PC-9 (cell line): ENCODE data around the gene HSP90AB1. TPM values are rescaled to one million over a fixed set of nuclear protein-coding genes. Genes with fewer than 3 reads are reported as not detected.

Source experiments
- BruUV-seq: library from RNA; stranded (reverse); fragments of 400-500 nt; replicated peaks from 2 replicates; lab custom pipeline; 2021; lab: Mats Ljungman, UMichigan
- CTCF ChIA-PET: fragments of 300-600 bp; sonication (Branson Sonifier 250); formaldehyde crosslinking; loops from one replicate; lab custom pipeline; 2022; ENCODE audit warnings: antibody characterized with exemption; lab: Charles Lee
- POLR2A ChIA-PET: fragments of 300-600 bp; sonication (Branson Sonifier 250); formaldehyde crosslinking; loops from one replicate; lab custom pipeline; 2022; ENCODE audit warnings: antibody characterized with exemption; ENCODE audit not compliant: unreplicated experiment; lab: Charles Lee
- DNase-seq, 2 experiments: peaks; one replicate each; pipeline versions ENCODE4 v3.0.0 to v3.0.0-alpha.2; 2015 to 2022; ENCODE audit warnings: mixed read lengths in 1 of 2
- H2AFZ ChIP-seq: fragments of 200-600 bp; sonication (generic); 2 replicates; pipeline ENCODE4 v1.8.1; 2017; ENCODE audit warnings: antibody characterized with exemption
- H3F3A ChIP-seq: fragments of 200-600 bp; sonication (generic); 2 replicates; pipeline ENCODE4 v1.8.1; 2017; ENCODE audit warnings: antibody characterized with exemption, mild to moderate bottlenecking, low read depth; ENCODE audit not compliant: insufficient read depth
- H3K27ac ChIP-seq: fragments of 200-600 bp; sonication (generic); 2 replicates; pipeline ENCODE4 v1.6.1; 2016; ENCODE audit warnings: mixed run types
- H3K27me3 ChIP-seq: fragments of 200-600 bp; sonication (generic); 2 replicates; pipeline ENCODE4 v1.6.1; 2016; ENCODE audit warnings: low read depth, mixed run types; ENCODE audit not compliant: insufficient read depth
- H3K36me3 ChIP-seq: fragments of 200-600 bp; sonication (generic); 2 replicates; pipeline ENCODE4 v1.6.1; 2016; ENCODE audit warnings: low read depth, mixed run types
- H3K4me1 ChIP-seq: fragments of 200-600 bp; sonication (generic); replicated peaks from 2 replicates; pipeline ENCODE4 v1.6.1; 2016; ENCODE audit warnings: mixed run types; ENCODE audit not compliant: insufficient read depth
- H3K4me2 ChIP-seq: fragments of 200-600 bp; sonication (generic); 2 replicates; pipeline ENCODE4 v1.6.1; 2017; ENCODE audit warnings: mixed run types
- H3K4me3 ChIP-seq: fragments of 200-600 bp; sonication (generic); 2 replicates; pipeline ENCODE4 v1.6.1; 2016; ENCODE audit warnings: mixed run types
- H3K79me2 ChIP-seq: fragments of 200-600 bp; sonication (generic); 2 replicates; pipeline ENCODE4 v1.6.1; 2017; ENCODE audit warnings: low read depth, mixed run types
- H3K9me2 ChIP-seq: fragments of 200-600 bp; sonication (generic); 2 replicates; pipeline ENCODE4 v1.8.1; 2017; ENCODE audit warnings: mild to moderate bottlenecking; ENCODE audit not compliant: insufficient read depth
- H3K9me3 ChIP-seq: fragments of 200-600 bp; sonication (generic); 2 replicates; pipeline ENCODE4 v1.8.1; 2016; ENCODE audit warnings: low read depth; ENCODE audit not compliant: insufficient read depth
- H4K20me1 ChIP-seq: fragments of 200-600 bp; sonication (generic); 2 replicates; pipeline ENCODE4 v1.8.1; 2017; ENCODE audit not compliant: insufficient read depth
- EZH2 ChIP-seq: fragments of 200-600 bp; sonication (generic); IDR thresholded peaks from 2 replicates; pipeline ENCODE4 v1.8.0; 2017; ENCODE audit warnings: antibody characterized with exemption, low read depth
- intact Hi-C: fragments of 100-400 bp; cut with micrococcal nuclease; formaldehyde crosslinking; loops from one replicate; pipeline ENCODE4 v1.10.0; 2022; ENCODE audit not compliant: unreplicated experiment
- total RNA-seq: library from RNA; stranded (reverse); gene quantifications from 2 replicates; pipeline ENCODE4 v1.2.3, GENCODE V29; 2021
- TF ChIP-seq, protein P1 (sequence below): fragments of 200-600 bp; sonication (generic); conservative IDR thresholded peaks from 2 replicates; pipeline ENCODE4 v1.6.1; 2017; ENCODE audit warnings: mixed run types, antibody characterized with exemption, mild to moderate bottlenecking, moderate library complexity

Gene HSP90AB1
- total RNA-seq, 1 experiment from 2014 or later: 1,136 TPM

DNA sequence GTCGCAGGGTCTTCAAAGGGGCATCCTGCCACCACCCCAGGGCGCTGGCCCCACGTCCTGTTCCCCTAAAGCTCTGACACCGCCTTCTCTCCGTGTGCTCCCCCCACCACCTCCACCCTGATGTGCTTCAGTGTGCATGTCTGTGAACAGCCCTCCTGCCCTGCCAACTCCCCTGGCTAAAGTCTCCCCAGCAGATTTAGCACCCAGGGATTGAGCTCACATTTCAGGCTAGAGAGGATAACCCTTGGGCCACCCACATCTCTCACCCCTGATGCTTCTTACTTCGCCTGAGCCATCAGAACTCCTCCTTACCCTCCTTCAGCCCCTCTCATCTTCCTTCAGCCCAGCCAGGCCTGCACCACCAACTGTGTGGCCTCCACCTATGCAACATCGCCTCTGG lies 30.9 kb downstream of the HSP90AB1 start:
- no peak for DNase-seq
- Histone ChIP-seq H3K4me3 (no peak overlapping the region), H3K27ac (no peak overlapping the region), H3K4me1 (no peaks in the 10 kb centered on the region), H2AFZ (no peak overlapping the region), H3F3A (no peaks in the 10 kb centered on the region), H3K79me2 (no peaks in the 10 kb centered on the region), H3K27me3 (peaks cover 27% of the 10 kb centered on the region), H3K9me2 (no peaks in the 10 kb centered on the region), H3K9me3 (no peaks in the 10 kb centered on the region), H3K4me2 (no peak overlapping the region), H3K36me3 (no peaks in the 10 kb centered on the region), H4K20me1 (no peaks in the 10 kb centered on the region)
- TF ChIP-seq EZH2: no peak
- TF ChIP-seq, protein P1, sequence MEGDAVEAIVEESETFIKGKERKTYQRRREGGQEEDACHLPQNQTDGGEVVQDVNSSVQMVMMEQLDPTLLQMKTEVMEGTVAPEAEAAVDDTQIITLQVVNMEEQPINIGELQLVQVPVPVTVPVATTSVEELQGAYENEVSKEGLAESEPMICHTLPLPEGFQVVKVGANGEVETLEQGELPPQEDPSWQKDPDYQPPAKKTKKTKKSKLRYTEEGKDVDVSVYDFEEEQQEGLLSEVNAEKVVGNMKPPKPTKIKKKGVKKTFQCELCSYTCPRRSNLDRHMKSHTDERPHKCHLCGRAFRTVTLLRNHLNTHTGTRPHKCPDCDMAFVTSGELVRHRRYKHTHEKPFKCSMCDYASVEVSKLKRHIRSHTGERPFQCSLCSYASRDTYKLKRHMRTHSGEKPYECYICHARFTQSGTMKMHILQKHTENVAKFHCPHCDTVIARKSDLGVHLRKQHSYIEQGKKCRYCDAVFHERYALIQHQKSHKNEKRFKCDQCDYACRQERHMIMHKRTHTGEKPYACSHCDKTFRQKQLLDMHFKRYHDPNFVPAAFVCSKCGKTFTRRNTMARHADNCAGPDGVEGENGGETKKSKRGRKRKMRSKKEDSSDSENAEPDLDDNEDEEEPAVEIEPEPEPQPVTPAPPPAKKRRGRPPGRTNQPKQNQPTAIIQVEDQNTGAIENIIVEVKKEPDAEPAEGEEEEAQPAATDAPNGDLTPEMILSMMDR: no peak
- ChIA-PET POLR2A (no interaction called here), CTCF (no interaction called here)
- intact Hi-C loops: no loop called here
- BruUV-seq: no TSS peak

GRCh38 chr6:44278315-44278714 lies 31.4 kb downstream of the HSP90AB1 start:
- ChIA-PET CTCF (interaction anchor here (0.6 kb wide), 1 partner anchor 17 kb away, joined by 4 read pairs; no protein-coding TSS in a partner anchor), POLR2A (no interaction called here)
- no peak for TF ChIP-seq EZH2
- TF ChIP-seq, protein P1: no peak
- Histone ChIP-seq H3K36me3 (no peaks in the 10 kb centered on the region), H3K27ac (no peak overlapping the region), H3K4me3 (no peak overlapping the region), H3K4me1 (no peaks in the 10 kb centered on the region), H3K4me2 (no peak overlapping the region), H4K20me1 (no peaks in the 10 kb centered on the region), H3K9me2 (no peaks in the 10 kb centered on the region), H3K79me2 (no peaks in the 10 kb centered on the region), H2AFZ (no peak overlapping the region), H3K27me3 (peaks cover 33% of the 10 kb centered on the region), H3K9me3 (no peaks in the 10 kb centered on the region), H3F3A (no peaks in the 10 kb centered on the region)
- DNase-seq: no peak
- intact Hi-C loops: no loop called here
- no TSS peak for BruUV-seq

DNA sequence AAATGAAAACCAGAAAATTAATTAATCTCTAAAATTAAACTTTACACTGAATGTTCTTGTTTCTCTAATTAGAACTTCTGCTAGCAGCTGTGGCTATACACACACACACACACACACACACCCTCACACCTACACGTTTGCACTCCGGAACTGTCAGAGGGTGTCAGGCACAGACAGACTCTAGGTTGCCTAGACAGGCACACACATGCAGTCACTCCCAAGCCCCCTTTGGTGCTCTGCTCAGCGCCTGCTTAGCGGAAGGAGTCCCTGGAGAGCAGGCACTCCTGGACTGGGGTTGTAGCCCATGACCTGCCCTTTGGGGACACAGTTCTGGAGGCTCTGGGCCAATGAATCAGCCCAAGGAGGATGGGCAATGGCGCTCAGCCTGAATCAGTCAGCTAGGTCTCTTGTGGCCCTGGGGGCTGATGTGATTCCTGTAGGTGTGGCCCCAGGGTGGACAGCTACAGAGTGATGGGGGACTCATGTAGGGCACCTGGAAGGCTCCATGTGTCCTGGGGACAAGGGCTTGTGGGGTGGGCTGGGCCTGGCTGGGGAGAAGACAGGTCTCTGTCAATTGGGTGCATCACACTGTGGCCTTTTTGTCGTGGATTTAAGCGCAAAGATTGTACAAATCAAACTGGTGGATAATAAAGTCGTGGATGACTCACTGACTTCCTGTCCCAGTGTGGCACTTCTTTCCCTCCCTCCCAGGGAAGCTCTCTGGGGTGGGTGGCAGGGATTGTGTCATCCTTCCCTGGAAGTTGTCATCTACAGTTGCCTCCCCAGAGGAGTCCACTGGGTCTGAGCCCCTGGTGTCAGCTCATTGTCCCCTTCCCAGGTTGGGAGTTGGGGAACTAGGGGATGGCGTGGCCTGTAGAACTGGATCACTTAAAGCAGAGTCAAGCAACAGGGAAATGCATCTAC lies 32.1 kb downstream of the HSP90AB1 start:
- Histone ChIP-seq H3K4me3 (no peak overlapping the region), H2AFZ (no peak overlapping the region)
- TF ChIP-seq, protein P1: no peak
- no peak for TF ChIP-seq EZH2

More for the DNA sequence above, 32.1 kb downstream of the HSP90AB1 start:
- Histone ChIP-seq H3K9me3 (no peaks in the 10 kb centered on the region), H3K9me2 (no peaks in the 10 kb centered on the region), H3K4me2 (no peak overlapping the region), H3K36me3 (no peaks in the 10 kb centered on the region), H3K27me3 (peaks cover 40% of the 10 kb centered on the region), H3K27ac (no peak overlapping the region), H4K20me1 (no peaks in the 10 kb centered on the region), H3F3A (no peaks in the 10 kb centered on the region), H3K79me2 (no peaks in the 10 kb centered on the region), H3K4me1 (no peaks in the 10 kb centered on the region)
- ChIA-PET CTCF (interaction anchor here (0.6 kb wide), 1 partner anchor 18 kb away, joined by 4 read pairs; no protein-coding TSS in a partner anchor), POLR2A (interaction anchor here (0.6 kb wide), 2 partner anchors 26 to 34 kb away, joined by 3 to 6 read pairs; no protein-coding TSS in a partner anchor)
- no TSS peak for BruUV-seq
- intact Hi-C loops: no loop called here
- no peak for DNase-seq
